ENCODE measurements around the gene ACSL5.

ACSL5 gene

GRCh38 chr10:112335111-112335867 lies 38.6 kb upstream of the ACSL5 start:
- no peak for DNase-seq (ENCODE audit: low spot score)
- TF ChIP-seq CTCF (IDR thresholded peaks at IDR 0.05), result no peak
- H3K4me3 ChIP-seq, result no peak overlapping the region
- no peak overlapping the region for H3K27ac ChIP-seq

GRCh38 chr10:112335868-112336265 lies 38.0 kb upstream of the ACSL5 start:
- H3K4me3 ChIP-seq, result no peak overlapping the region
- no peak overlapping the region for H3K27ac ChIP-seq
- no peak for TF ChIP-seq CTCF (IDR thresholded peaks at IDR 0.05)
- no peak for DNase-seq (ENCODE audit: low spot score)

- no peak overlapping the region for H3K4me3 ChIP-seq
- TF ChIP-seq CTCF (IDR thresholded peaks at IDR 0.05), result no peak
- no peak overlapping the region for H3K27ac ChIP-seq
- DNase-seq (ENCODE audit: low spot score), result no peak
Measured at GRCh38 chr10:112336556-112337201, 37.2 kb upstream of the ACSL5 start.

- Histone ChIP-seq H3K27ac (no peak overlapping the region), H3K4me3 (no peak overlapping the region)
- no peak for TF ChIP-seq CTCF (IDR thresholded peaks at IDR 0.05)
- DNase-seq (ENCODE audit: low spot score), result no peak
Measured at GRCh38 chr10:112338957-112339356, 35.0 kb upstream of the ACSL5 start.

- no peak for DNase-seq (ENCODE audit: low spot score)
- no peak for TF ChIP-seq CTCF (IDR thresholded peaks at IDR 0.05)
- Histone ChIP-seq H3K4me3 (no peak overlapping the region), H3K27ac (no peak overlapping the region)
Measured at GRCh38 chr10:112340601-112341000, 33.3 kb upstream of the ACSL5 start.

GRCh38 chr10:112343056-112343806 lies 30.7 kb upstream of the ACSL5 start:
- Histone ChIP-seq H3K4me3 (no peak overlapping the region), H3K27ac (no peak overlapping the region)
- DNase-seq (ENCODE audit: low spot score), result peak; percentile 35
- no peak for TF ChIP-seq CTCF (IDR thresholded peaks at IDR 0.05)
